ENCODE results near the gene TNIP1. TPM values are rescaled to one million over a fixed set of nuclear protein-coding genes. Genes with fewer than 3 reads are reported as not detected.

Gene TNIP1
- total RNA-seq, 2 experiments from 2014 or later: 51.4 to 77.5 TPM

GRCh38 chr5:151003503-151003860 is 77.4 kb downstream of the TNIP1 start:
- Histone ChIP-seq H3K79me2 (ENCODE audit: insufficient read depth, low read depth, low read length) (no peaks in the 10 kb centered on the region), H3K27ac (ENCODE audit: low read depth, low read length, poor library complexity, severe bottlenecking) (no peak overlapping the region), H3K4me3 (ENCODE audit: low read depth, low read length, poor library complexity, severe bottlenecking) (no peak overlapping the region), H3K4me1 (ENCODE audit: insufficient read depth, low read length, poor library complexity, severe bottlenecking) (no peaks in the 10 kb centered on the region), H3K9me2 (ENCODE audit: insufficient read depth, low read length) (no peaks in the 10 kb centered on the region), H3K36me3 (ENCODE audit: insufficient read depth, low read length) (no peaks in the 10 kb centered on the region), H4K20me1 (ENCODE audit: insufficient read depth, low read length) (no peaks in the 10 kb centered on the region), H3K9me3 (ENCODE audit: low read length) (no peaks in the 10 kb centered on the region), H2AFZ (ENCODE audit: low read length) (no peak overlapping the region), H3K4me2 (ENCODE audit: low read length) (no peak overlapping the region)
- no TSS peak for BruUV-seq (replicated peaks)
- intact Hi-C loops (cut with micrococcal nuclease; ENCODE audit: unreplicated experiment): loop anchor here (2.0 kb wide), 1 partner anchor 161 kb away; no protein-coding TSS in a partner anchor
- DNase-seq (ENCODE audit: low spot score): no peak
- no peak for TF ChIP-seq EZH2phosphoT487 (IDR thresholded peaks at IDR 0.05; ENCODE audit: borderline replicate concordance, low read depth, low read length)
- no peak for TF ChIP-seq CTCF (conservative IDR thresholded peaks at IDR 0.05; ENCODE audit: low read length)
- CTCF ChIA-PET (ENCODE audit: unreplicated experiment): no interaction called here
- POLR2A ChIA-PET: no interaction called here

GRCh38 chr5:151002681-151003502 is 77.9 kb downstream of the TNIP1 start:
- Histone ChIP-seq H3K4me1 (ENCODE audit: insufficient read depth, low read length, poor library complexity, severe bottlenecking) (no peaks in the 10 kb centered on the region), H3K79me2 (ENCODE audit: insufficient read depth, low read depth, low read length) (no peaks in the 10 kb centered on the region), H3K27ac (ENCODE audit: low read depth, low read length, poor library complexity, severe bottlenecking) (no peak overlapping the region), H3K9me2 (ENCODE audit: insufficient read depth, low read length) (no peaks in the 10 kb centered on the region), H3K9me3 (ENCODE audit: low read length) (no peaks in the 10 kb centered on the region), H3K4me3 (ENCODE audit: low read depth, low read length, poor library complexity, severe bottlenecking) (no peak overlapping the region), H4K20me1 (ENCODE audit: insufficient read depth, low read length) (no peaks in the 10 kb centered on the region), H3K36me3 (ENCODE audit: insufficient read depth, low read length) (no peaks in the 10 kb centered on the region), H2AFZ (ENCODE audit: low read length) (no peak overlapping the region), H3K4me2 (ENCODE audit: low read length) (no peak overlapping the region)
- no peak for DNase-seq (ENCODE audit: low spot score)
- TF ChIP-seq EZH2phosphoT487 (IDR thresholded peaks at IDR 0.05; ENCODE audit: borderline replicate concordance, low read depth, low read length) (no peak), CTCF (conservative IDR thresholded peaks at IDR 0.05; ENCODE audit: low read length) (no peak)
- BruUV-seq (replicated peaks): no TSS peak
- intact Hi-C loops (cut with micrococcal nuclease; ENCODE audit: unreplicated experiment): loop anchor here (2.0 kb wide), 1 partner anchor 162 kb away; no protein-coding TSS in a partner anchor
- ChIA-PET CTCF (ENCODE audit: unreplicated experiment) (no interaction called here), POLR2A (interaction anchor here (1.1 kb wide), 1 partner anchor 19 kb away, joined by 4 read pairs; no protein-coding TSS in a partner anchor)

GRCh38 chr5:151002250-151002649 is 78.6 kb downstream of the TNIP1 start:
- intact Hi-C loops (cut with micrococcal nuclease; ENCODE audit: unreplicated experiment): loop anchor here (2.0 kb wide), 1 partner anchor 163 kb away; no protein-coding TSS in a partner anchor
- Histone ChIP-seq H3K4me3 (ENCODE audit: low read depth, low read length, poor library complexity, severe bottlenecking) (no peak overlapping the region), H3K36me3 (ENCODE audit: insufficient read depth, low read length) (no peaks in the 10 kb centered on the region)

More at GRCh38 chr5:151002250-151002649, 78.6 kb downstream of the TNIP1 start:
- H3K9me2 ChIP-seq (ENCODE audit: insufficient read depth, low read length): no peaks in the 10 kb centered on the region
- no peaks in the 10 kb centered on the region for H4K20me1 ChIP-seq (ENCODE audit: insufficient read depth, low read length)
- CTCF ChIA-PET (ENCODE audit: unreplicated experiment): no interaction called here
- POLR2A ChIA-PET: interaction anchor here (1.1 kb wide), 1 partner anchor 19 kb away, joined by 4 read pairs; no protein-coding TSS in a partner anchor
- H2AFZ ChIP-seq (ENCODE audit: low read length): no peak overlapping the region
- H3K4me1 ChIP-seq (ENCODE audit: insufficient read depth, low read length, poor library complexity, severe bottlenecking): no peaks in the 10 kb centered on the region
- DNase-seq (ENCODE audit: low spot score): peak; percentile 24
- no peaks in the 10 kb centered on the region for H3K79me2 ChIP-seq (ENCODE audit: insufficient read depth, low read depth, low read length)
- BruUV-seq (replicated peaks): no TSS peak
- TF ChIP-seq CTCF (conservative IDR thresholded peaks at IDR 0.05; ENCODE audit: low read length): peak; percentile 65
- TF ChIP-seq EZH2phosphoT487 (IDR thresholded peaks at IDR 0.05; ENCODE audit: borderline replicate concordance, low read depth, low read length): no peak
- no peak overlapping the region for H3K27ac ChIP-seq (ENCODE audit: low read depth, low read length, poor library complexity, severe bottlenecking)
- H3K4me2 ChIP-seq (ENCODE audit: low read length): no peak overlapping the region
- H3K9me3 ChIP-seq (ENCODE audit: low read length): no peaks in the 10 kb centered on the region
